OCI-M1 (cell line): Measurements from ENCODE around the gene CNPY3.
A peak's percentile ranks its signal among the peaks of the same experiment; 100 is the strongest.

ENCODE experiments used
- DNase-seq: peaks from one replicate; lab custom pipeline; 2025; lab: John Stamatoyannopoulos, UW

Gene CNPY3

GRCh38 chr6:42960243-42961019 lies 31.2 kb downstream of the CNPY3 start, which contains the start of gene GNMT:
Gene GNMT (plus strand): TSS chr6:42960754. CDS start chr6:42960768, 14 bp downstream.
- DNase-seq: no peak

GRCh38 chr6:42961020-42961470 lies 31.8 kb downstream of the CNPY3 start:
- DNase-seq: no peak

- DNase-seq: no peak
Measured at GRCh38 chr6:42962096-42962495, 32.8 kb downstream of the CNPY3 start.

- DNase-seq: no peak
Measured at GRCh38 chr6:42962502-42963178, 33.4 kb downstream of the CNPY3 start.

- no peak for DNase-seq
Measured at GRCh38 chr6:42963179-42963854, 34.0 kb downstream of the CNPY3 start.

- peak; percentile 89 for DNase-seq
Measured at GRCh38 chr6:42963855-42964605, 34.8 kb downstream of the CNPY3 start.

- DNase-seq: no peak
Measured at GRCh38 chr6:42966571-42966970, 37.3 kb downstream of the CNPY3 start.

GRCh38 chr6:42967228-42967627 lies 37.9 kb downstream of the CNPY3 start:
- DNase-seq: no peak

GRCh38 chr6:42968126-42968701 lies 38.9 kb downstream of the CNPY3 start:
- DNase-seq: no peak

- no peak for DNase-seq
Measured at GRCh38 chr6:42968783-42969182, 39.5 kb downstream of the CNPY3 start.

GRCh38 chr6:42969431-42969830 lies 40.2 kb downstream of the CNPY3 start:
- DNase-seq: no peak

- no peak for DNase-seq
Measured at GRCh38 chr6:42969934-42970333, 40.7 kb downstream of the CNPY3 start.

- peak; percentile 71 for DNase-seq
Measured at GRCh38 chr6:42970871-42971612, 41.8 kb downstream of the CNPY3 start.

GRCh38 chr6:42971746-42972327 lies 42.6 kb downstream of the CNPY3 start:
- DNase-seq: no peak

- no peak for DNase-seq
Measured at GRCh38 chr6:42973926-42974325, 44.6 kb downstream of the CNPY3 start.

GRCh38 chr6:42974919-42975505 lies 45.7 kb downstream of the CNPY3 start:
- no peak for DNase-seq

- peak; percentile 44 for DNase-seq
Measured at GRCh38 chr6:42978487-42978838, 49.2 kb downstream of the CNPY3 start.

- DNase-seq: peak; percentile 96
Measured at GRCh38 chr6:42978839-42979522, 49.7 kb downstream of the CNPY3 start, which contains the start of gene PEX6. Gene PEX6 (minus strand): TSS chr6:42979181. CDS start chr6:42979150, 31 bp downstream.

- no peak for DNase-seq
Measured at GRCh38 chr6:42979523-42980177, 50.4 kb downstream of the CNPY3 start.
